M059J (cell line): Measurements from ENCODE around the gene C1QTNF9. TPM values are rescaled to one million over a fixed set of nuclear protein-coding genes. Genes with fewer than 3 reads are reported as not detected.
"Not testable (repeated sequence)": the region's sequence is repeated elsewhere in the genome, so short reads cannot be mapped to it uniquely, and the experiment has no call there.

Source experiments
- DNase-seq: peaks from one replicate; pipeline ENCODE4 v3.0.0-alpha.2; 2012; ENCODE audit warnings: low read depth
- total RNA-seq: library from RNA; depleted of rRNA; stranded (reverse); fragments of >200 nt; shearing (Covaris generic); gene quantifications from 2 replicates; pipeline ENCODE4 v1.2.3, GENCODE V29; 2014

C1QTNF9 gene
- total RNA-seq, 1 experiment from 2014 or later, result not detected

DNA sequence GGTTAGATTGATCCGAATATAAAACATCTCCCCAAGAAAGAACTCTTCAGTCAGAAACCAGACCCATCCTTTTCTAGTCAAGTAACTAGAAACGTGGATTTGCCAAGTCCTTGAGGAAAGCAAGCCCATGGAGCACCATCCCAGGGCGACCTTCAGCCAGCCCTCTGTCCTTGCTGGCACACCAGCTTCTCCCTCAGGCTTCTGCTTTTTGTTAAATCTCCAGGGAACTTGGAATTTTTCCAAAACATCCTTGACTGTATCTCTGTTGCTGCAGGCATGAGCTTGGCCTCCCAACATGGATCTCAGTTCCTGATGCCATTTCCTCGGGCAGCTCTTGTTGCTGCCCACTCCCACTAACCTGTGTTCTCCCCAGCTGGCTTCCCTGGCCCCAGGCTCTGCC lies 27.1 kb upstream of the C1QTNF9 start:
- no peak for DNase-seq

- DNase-seq, result no peak
Measured at GRCh38 chr13:24284889-24285565, 24.4 kb upstream of the C1QTNF9 start.

- no peak for DNase-seq
Measured at GRCh38 chr13:24286624-24287023, 22.8 kb upstream of the C1QTNF9 start.

DNA sequence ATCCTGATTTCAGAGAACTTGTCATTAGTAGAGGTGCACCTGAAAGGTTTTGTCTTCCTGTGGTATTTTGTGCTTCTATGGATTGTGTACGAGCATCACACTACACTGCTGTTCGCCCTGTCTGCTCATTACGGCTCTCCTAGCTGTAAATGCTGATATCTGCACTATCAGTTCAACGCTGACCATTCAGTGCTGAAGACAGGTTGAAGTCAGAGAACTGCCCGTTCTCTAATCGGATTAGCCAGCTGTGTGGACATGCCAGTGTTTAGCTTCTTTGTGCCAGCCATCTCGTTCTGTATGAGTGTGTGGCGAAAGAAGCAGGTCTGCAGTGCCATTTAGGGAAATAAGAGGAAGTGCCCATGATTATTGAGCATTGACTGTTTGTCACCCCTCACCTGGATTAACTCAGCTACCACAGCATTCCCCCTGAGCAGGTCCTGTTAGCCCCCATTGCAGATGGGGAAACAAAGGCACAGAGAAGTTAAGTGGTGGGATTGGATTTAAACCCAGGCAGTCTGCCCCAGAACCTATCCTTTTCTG lies 21.6 kb upstream of the C1QTNF9 start:
- no peak for DNase-seq

DNA sequence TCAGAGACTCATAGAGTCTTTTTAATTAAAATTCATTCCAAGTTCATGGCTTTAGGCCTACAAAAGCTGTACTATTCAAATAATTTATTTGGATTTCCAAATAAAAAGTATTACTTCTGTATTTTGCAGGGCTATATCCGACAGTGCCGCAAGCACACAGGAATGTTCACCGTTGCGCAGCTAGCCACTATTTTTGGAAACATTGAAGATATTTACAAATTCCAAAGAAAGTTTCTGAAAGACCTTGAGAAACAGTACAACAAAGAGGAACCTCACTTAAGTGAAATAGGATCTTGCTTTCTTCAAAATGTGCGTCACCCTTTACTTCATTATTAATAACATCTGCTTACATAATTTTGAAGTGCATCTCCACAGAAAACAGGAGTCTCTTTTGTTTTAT lies 20.5 kb upstream of the C1QTNF9 start:
- DNase-seq, result no peak

GRCh38 chr13:24290280-24290932 lies 19.0 kb upstream of the C1QTNF9 start:
- no peak for DNase-seq

GRCh38 chr13:24292481-24292880 lies 16.9 kb upstream of the C1QTNF9 start:
- no peak for DNase-seq

DNA sequence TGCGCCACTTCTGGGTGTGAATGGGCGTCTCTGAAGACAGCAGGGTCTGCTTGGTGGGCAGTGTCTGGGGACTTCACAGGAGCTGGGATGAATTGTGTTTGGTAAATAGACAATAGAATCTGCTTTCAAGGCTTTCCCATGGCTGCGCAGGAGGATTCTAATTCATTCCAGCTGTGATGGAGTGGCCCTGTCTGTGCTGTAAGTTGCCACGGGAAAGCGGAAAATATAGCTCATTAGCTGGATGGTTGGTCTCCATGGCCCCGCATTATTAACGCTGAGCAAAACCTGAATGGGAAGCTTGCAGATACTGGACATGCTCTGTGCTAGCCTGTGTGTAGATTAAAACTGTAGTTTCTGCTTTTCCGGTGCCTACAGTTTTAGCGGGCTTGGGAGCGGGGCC lies 15.6 kb upstream of the C1QTNF9 start:
- no peak for DNase-seq

GRCh38 chr13:24299488-24300114 lies 9.8 kb upstream of the C1QTNF9 start:
- DNase-seq, result no peak

- no peak for DNase-seq
Measured at GRCh38 chr13:24301434-24301833, 7.9 kb upstream of the C1QTNF9 start.

GRCh38 chr13:24301911-24302310 lies 7.5 kb upstream of the C1QTNF9 start:
- DNase-seq, result no peak

- no peak for DNase-seq
Measured at GRCh38 chr13:24304620-24305019, 4.8 kb upstream of the C1QTNF9 start.

- DNase-seq, result peak; percentile 64
Measured at GRCh38 chr13:24306632-24307031, 2.7 kb upstream of the C1QTNF9 start.

GRCh38 chr13:24307211-24308067 lies 1.9 kb upstream of the C1QTNF9 start:
- DNase-seq, result no peak

DNA sequence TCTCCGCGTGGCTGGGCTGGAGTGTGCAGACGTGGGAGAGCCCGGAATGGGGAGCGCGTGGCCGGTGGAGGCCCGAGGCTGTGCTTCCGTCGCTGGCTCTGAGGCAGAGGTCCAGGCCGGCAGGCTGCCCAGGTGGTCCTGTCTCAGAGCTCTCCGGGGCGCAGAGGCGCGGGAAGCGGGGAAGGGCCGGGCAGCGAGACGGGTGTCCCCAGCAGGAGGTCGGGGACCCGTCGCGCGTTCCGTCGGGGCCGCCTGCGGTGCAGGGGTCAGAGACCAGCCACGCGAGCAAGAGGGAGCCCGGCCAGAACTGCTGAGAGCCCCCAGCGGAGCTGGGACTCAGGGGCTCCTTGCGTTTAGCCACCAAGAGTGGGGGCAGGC lies 1.3 kb upstream of the C1QTNF9 start:
- no peak for DNase-seq

- DNase-seq, result no peak
Measured at GRCh38 chr13:24308488-24309020, 826 bp upstream of the C1QTNF9 start.

GRCh38 chr13:24313439-24313838 lies 4.1 kb downstream of the C1QTNF9 start:
- peak; percentile 2 for DNase-seq

DNA sequence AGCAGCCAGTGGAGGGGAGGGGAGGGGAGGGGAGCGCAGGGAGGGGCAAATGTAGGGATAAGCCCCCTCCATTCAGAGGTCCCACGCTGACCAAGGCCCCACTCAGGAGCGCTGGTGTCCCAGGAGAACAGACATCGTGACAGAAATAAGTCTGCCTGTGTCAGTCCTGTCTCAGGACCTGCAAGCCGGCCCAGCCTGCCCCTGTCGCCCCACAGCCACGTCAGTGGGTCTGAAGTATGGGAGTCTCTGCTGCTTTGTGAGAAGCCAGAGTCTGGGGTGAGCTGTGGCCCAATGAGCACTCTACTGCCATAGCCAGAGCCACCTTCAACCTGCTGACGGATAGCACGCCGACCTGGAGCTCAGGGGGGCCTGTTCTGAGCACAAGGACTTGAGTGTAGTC lies 8.5 kb downstream of the C1QTNF9 start:
- DNase-seq, result not testable (repeated sequence)

- DNase-seq, result not testable (repeated sequence)
Measured at GRCh38 chr13:24318878-24319277, 9.5 kb downstream of the C1QTNF9 start.

GRCh38 chr13:24319641-24320040 lies 10.3 kb downstream of the C1QTNF9 start:
- DNase-seq, result not testable (repeated sequence)

DNA sequence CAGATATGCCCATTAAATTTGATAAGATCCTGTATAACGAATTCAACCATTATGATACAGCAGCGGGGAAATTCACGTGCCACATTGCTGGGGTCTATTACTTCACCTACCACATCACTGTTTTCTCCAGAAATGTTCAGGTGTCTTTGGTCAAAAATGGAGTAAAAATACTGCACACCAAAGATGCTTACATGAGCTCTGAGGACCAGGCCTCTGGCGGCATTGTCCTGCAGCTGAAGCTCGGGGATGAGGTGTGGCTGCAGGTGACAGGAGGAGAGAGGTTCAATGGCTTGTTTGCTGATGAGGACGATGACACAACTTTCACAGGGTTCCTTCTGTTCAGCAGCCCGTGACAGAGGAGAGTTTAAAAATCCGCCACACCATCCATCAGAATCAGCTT lies 12.0 kb downstream of the C1QTNF9 start:
- DNase-seq, result not testable (repeated sequence)

- not testable (repeated sequence) for DNase-seq
Measured at GRCh38 chr13:24322470-24322869, 13.1 kb downstream of the C1QTNF9 start.
